ENCODE measurements around the gene CHRNA7.

CHRNA7 gene

GRCh38 chr15:32029862-32030781 lies at the start of gene CHRNA7:
TSS of gene CHRNA7 (plus strand) at chr15:32030515. CDS start at chr15:32030595, 80 bp downstream.
- DNase-seq: peak; percentile 66

- DNase-seq: no peak
Measured at GRCh38 chr15:31985607-31986006, 44.7 kb upstream of the CHRNA7 start.

DNA sequence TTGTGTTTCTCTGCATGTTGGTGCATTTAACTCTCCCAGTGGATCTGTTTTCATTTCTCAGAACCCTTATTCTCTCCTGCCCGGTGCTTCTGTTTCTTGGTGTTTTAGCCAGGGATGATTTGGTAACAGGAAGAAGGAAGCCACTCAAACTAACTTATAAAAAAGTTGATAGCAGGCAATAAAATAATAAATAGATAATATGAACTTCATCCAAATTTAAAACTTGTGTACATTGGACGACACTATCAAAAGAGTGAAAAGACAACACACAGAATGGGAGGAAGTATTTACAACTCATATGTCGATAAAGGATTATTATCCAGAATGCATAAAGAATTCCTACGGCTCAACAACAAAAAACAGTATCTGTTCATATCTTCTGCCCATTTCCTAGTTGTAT lies 37.3 kb upstream of the CHRNA7 start:
- no peak for DNase-seq

DNA sequence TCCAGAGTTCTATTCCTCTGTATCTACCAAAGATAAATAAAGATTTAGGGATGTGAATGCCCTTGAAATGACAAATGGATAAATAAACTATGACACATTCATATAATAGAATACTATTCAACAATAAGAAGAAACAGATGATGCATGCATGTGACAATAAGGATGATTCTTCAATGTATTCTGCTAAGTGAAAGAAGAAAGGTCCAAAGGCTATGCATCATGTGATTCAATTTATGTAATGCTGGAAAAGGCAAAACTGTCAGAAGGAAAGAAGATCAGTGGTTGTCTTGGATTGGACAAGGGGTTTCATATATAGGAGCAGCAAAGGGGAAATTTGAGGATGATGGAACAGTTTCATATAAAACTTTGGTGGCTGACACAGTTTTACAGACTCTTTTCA lies 32.6 kb upstream of the CHRNA7 start:
- no peak for DNase-seq

DNA sequence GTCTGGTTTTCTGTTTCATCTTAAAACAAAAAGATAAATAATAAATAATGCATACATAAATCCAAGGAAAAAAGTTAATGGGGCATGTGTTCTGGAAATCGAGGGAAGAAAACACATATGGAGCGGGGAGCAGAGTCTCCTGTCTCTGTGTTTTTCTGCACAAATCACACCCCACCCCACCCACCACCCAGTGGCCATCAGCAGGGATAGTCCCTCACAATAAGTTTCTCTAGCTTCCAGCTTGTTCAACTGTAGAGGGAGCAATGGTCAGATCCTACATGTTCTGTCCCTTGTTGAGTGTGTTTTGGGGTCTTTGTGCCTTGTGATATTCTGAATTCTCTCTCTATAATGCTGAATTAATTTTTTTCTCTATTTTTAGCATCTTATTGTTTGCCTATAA lies 26.8 kb upstream of the CHRNA7 start:
- no peak for DNase-seq

DNA sequence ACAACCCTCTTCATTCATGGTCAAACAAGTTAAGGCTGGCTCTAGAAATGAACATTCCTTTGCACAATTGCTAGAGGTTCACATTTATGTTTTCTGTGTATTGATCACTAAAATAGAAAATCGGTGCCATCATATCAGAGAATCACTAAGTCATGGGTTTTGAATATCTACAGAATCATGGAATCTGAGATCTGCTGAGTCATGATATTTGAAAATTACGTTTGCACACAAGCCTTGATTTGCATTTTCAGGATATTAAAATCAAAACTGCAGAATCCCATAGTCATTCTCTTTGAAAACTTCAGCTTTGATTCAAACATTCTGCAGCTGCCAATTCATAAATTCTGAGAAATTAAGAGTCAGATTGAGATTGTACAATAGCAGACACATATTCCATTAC lies 26.1 kb upstream of the CHRNA7 start:
- DNase-seq: no peak

GRCh38 chr15:32007355-32007960 lies 22.9 kb upstream of the CHRNA7 start:
- DNase-seq: no peak

DNA sequence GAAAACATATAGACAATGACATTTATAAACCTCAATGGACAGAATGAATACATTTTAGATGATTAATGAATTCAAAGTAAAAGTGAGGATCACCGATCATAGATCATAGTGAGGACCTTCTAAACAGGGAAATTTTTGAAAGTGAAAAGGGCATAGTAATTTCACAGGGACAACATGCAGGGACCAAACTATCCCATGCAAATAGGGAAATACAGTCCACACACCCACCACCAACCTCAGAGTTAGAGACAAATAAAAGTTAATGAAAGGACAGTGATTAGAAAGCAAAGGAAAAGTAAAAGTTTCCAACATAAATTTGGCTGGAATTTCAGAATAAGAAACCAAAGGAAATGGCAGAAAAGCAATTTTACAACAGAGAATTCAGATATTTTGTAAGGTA lies 15.4 kb upstream of the CHRNA7 start:
- DNase-seq: no peak

- DNase-seq: no peak
Measured at GRCh38 chr15:32020156-32020555, 10.2 kb upstream of the CHRNA7 start.

GRCh38 chr15:32028921-32029320 lies 1.4 kb upstream of the CHRNA7 start:
- DNase-seq: no peak

GRCh38 chr15:32029409-32029861 lies 880 bp upstream of the CHRNA7 start:
- DNase-seq: peak; percentile 22

DNA sequence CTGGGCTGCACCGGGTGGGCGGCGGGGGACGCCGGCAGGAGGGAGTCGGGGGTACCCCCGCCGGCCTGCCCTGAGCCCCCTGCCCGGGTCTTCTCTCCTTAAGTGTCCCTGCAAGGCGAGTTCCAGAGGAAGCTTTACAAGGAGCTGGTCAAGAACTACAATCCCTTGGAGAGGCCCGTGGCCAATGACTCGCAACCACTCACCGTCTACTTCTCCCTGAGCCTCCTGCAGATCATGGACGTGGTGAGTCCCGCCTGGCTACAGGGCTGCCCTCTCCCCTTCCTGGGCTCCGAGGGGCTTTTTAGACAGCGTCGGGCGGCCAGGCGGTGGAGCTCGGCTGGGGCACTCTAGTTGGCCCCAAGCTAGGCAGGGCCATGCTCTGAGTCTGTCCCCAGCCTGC lies 480 bp downstream of the CHRNA7 start:
- DNase-seq: no peak

GRCh38 chr15:32033186-32033890 lies 3.0 kb downstream of the CHRNA7 start:
- DNase-seq: no peak

GRCh38 chr15:32034106-32034505 lies 3.8 kb downstream of the CHRNA7 start:
- DNase-seq: no peak

DNA sequence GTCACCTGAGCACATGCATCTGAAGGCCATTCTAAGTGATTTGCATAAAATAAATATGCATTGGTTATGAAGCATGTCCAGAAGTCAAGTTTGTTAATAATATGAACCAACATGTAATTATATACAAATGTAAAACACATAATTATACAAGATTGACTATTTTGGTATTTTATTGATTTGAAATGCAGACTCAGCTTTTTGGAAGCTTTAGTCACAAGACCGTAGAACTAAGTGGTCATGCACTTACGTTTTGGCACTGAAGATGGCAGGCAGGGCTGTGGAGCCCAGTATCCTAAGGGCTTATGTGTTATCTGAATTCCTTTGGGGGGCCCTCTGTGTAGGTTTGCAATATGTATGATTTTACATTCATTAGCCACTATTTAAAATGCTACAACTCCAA lies 5.0 kb downstream of the CHRNA7 start:
- DNase-seq: no peak

DNA sequence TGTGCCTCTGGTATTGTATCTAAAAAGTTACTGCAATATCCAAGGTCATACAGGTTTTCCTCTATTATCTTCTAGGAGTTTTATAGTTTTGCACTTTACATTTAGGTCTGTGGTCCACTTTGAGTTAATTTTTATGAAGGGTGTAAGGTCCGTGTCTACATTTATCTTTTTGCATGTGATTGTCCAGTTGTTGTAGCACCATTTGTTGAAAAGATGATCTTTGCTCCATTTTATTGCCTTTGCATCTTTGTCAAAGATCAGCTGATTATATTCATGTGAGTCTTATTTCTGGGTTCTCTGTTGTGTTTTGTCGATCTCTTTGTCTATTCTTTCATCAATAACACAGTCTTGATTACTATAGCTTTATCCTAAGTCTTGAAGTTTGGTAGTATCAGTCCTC lies 6.7 kb downstream of the CHRNA7 start:
- DNase-seq: no peak

GRCh38 chr15:32041294-32041693 lies 11.0 kb downstream of the CHRNA7 start:
- no peak for DNase-seq

DNA sequence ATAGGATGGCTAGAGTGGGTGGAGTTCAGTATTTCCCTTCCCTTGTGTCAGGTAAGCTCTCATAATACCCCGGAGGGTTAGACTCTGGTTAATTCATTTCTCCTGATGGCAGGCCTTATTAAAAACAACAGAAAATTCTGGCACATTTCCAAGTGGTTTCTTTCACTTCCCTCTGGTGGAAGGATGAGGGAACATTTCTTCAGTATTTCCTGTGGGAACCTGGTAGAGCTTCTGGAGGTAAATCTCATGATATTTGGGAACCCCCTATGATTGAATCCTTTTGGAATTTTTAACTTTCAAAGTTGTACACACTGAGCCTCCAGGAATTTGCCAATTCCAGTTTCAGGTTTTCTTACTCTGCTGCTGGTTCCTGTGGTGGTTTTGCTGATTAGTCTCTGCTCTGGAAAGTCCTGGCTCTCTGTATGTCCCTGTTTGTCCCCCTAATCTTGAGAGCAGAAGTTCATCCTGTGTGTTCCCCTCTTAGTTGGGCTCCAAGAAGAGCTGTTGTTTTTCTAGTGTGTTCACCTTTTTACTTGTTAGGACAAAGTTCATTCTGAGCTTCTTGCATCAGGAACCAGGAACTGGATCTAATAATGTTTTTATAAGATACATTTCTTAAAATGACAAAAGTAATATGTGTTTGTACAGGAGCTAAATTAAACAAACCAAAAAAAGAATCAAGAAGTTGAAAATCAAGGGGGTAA lies 12.1 kb downstream of the CHRNA7 start:
- no peak for DNase-seq

DNA sequence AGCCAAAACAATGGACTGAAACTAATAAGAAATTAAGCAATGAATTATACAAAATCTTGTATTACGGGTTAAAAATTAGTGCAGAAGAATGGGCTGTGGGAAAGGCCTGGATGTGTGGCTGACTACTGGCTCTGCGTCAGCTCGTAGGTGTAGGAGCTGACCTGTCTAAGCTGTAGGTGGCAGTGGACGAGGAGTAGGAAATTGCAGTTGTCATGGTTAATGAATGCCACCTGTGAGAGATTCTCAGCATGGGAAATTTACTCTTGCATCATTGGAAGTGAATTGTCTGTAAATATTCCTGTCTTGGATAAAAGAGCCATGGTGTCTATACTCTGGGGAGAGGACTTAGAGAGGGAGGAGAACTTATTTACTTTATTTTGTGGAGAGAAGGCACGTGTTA lies 23.4 kb downstream of the CHRNA7 start:
- DNase-seq: no peak

DNA sequence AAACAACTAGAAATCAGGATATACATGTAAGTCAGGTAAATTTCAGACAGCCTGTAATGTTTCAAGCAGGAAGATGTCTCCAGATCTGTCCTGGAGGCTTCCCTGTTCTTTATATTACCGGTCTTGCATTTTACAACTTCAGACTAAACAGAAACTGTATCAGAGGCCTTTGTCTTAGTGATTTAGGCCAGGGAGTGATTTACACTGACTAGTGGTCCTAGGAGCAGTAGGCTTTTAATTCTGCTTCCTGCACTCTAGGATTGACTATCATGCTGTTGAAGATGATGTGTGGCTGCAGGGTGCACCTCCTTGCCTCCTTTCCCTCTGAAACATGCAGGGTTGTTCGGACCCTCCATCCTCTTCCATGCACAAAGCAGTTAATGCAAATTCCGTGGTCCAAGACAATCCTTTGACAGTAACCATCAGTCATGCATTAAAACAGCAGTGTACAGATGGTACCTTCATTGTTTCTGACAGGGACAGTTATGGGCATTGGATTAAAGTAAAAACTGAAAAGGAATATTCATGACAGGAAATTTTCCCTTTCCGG lies 27.6 kb downstream of the CHRNA7 start:
- no peak for DNase-seq

DNA sequence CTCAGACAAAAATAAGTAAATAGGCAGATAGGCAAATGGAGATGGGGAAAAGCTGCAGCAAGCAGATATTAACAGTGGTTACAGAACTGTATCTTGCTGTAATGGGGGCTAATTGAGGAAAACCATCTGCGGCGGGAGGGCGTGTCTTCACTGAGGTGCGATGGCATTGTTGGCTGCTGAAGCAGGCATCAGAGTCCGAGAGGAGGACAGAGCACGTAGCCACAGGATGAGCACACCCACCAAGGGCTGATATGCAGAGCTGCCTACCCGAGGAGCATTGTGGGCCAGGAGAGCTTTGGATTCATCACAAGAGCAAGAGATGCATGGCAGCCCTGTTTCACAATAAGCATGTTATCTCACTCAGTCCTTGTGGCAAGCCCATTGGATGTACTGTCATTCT lies 30.4 kb downstream of the CHRNA7 start:
- DNase-seq: no peak

- DNase-seq: no peak
Measured at GRCh38 chr15:32067115-32067514, 36.8 kb downstream of the CHRNA7 start.

- no peak for DNase-seq
Measured at GRCh38 chr15:32089851-32090359, 59.6 kb downstream of the CHRNA7 start.
